Measurements from ENCODE around the gene AGO3.

- TF ChIP-seq CTCF (conservative IDR thresholded peaks at IDR 0.05; ENCODE audit: low read length) (no peak), EZH2phosphoT487 (IDR thresholded peaks at IDR 0.05; ENCODE audit: borderline replicate concordance, low read depth, low read length) (no peak)
These were observed 15.2 kb upstream of the AGO3 start for GRCh38 chr1:35915693-35916092.
